CD4-positive, alpha-beta memory T cell (primary cell): ENCODE results near the gene NFYB. TPM values are rescaled to one million over a fixed set of nuclear protein-coding genes. Genes with fewer than 3 reads are reported as not detected.

Source experiments
- CTCF ChIA-PET: fragments of 350-600 bp; sonication (Branson Sonifier 250); formaldehyde crosslinking; loops from one replicate; lab custom pipeline; 2021; ENCODE audit warnings: inconsistent platforms; ENCODE audit not compliant: partially characterized antibody; lab: Charles Lee
- POLR2A ChIA-PET: fragments of 350-600 bp; sonication (Branson Sonifier 250); formaldehyde crosslinking; loops from one replicate; lab custom pipeline; 2021; ENCODE audit not compliant: partially characterized antibody; lab: Charles Lee
- DNase-seq, 5 donors: peaks; one replicate each; pipeline versions ENCODE4 v3.0.0 to v3.0.0-alpha.2; 2020 to 2022; ENCODE audit warnings: mixed read lengths in 1 of 5
- H3K27ac ChIP-seq: one replicate; pipeline ENCODE4 v1.7.0; 2013; ENCODE audit warnings: low read depth, low read length
- H3K27me3 ChIP-seq: 2 replicates; pipeline ENCODE4 v1.7.0; 2013; ENCODE audit warnings: mild to moderate bottlenecking, low read length, moderate library complexity; ENCODE audit not compliant: insufficient read depth
- H3K36me3 ChIP-seq: 2 replicates; pipeline ENCODE4 v1.7.0; 2013; ENCODE audit warnings: mild to moderate bottlenecking, low read length, moderate library complexity; ENCODE audit not compliant: insufficient read depth
- H3K4me1 ChIP-seq: 2 replicates; pipeline ENCODE4 v1.7.0; 2013; ENCODE audit warnings: mild to moderate bottlenecking, low read length, moderate library complexity; ENCODE audit not compliant: insufficient read depth
- H3K4me3 ChIP-seq, 2 donors: one replicate each; pipeline ENCODE4 v1.7.0; 2013; ENCODE audit warnings: low read length in 2 of 2, mild to moderate bottlenecking in 1 of 2
- H3K9me3 ChIP-seq, 2 donors: one replicate each; pipeline ENCODE4 v1.7.0; 2013; ENCODE audit warnings: low read length in 2 of 2, control low read depth in 1 of 2; ENCODE audit not compliant: control insufficient read depth in 1 of 2
- H3K27ac Mint-ChIP-seq, 7 donors: one replicate each; pipeline ENCODE4 v1.8.0; 2020 to 2021; ENCODE audit warnings: mixed read lengths in 7 of 7, mild to moderate bottlenecking in 6 of 7, inconsistent platforms in 3 of 7, moderate library complexity in 3 of 7
- H3K27me3 Mint-ChIP-seq, 2 donors: one replicate each; pipeline ENCODE4 v1.8.0; 2020 to 2021; ENCODE audit warnings: mixed read lengths in 2 of 2
- H3K36me3 Mint-ChIP-seq, 2 donors: one replicate each; pipeline ENCODE4 v1.8.0; 2020 to 2021; ENCODE audit warnings: mixed read lengths in 2 of 2, inconsistent platforms in 1 of 2, mild to moderate bottlenecking in 1 of 2
- H3K4me1 Mint-ChIP-seq, 4 donors: one replicate each; pipeline ENCODE4 v1.8.0; 2020 to 2021; ENCODE audit warnings: mixed read lengths in 4 of 4, mild to moderate bottlenecking in 1 of 4
- H3K4me3 Mint-ChIP-seq, 8 donors: one replicate each; pipeline ENCODE4 v1.8.0; 2020 to 2021; ENCODE audit warnings: mixed read lengths in 8 of 8, mild to moderate bottlenecking in 7 of 8, moderate library complexity in 6 of 8, inconsistent platforms in 3 of 8
- H3K9me3 Mint-ChIP-seq, 8 donors: one replicate each; pipeline ENCODE4 v1.8.0; 2020 to 2021; ENCODE audit warnings: mixed read lengths in 8 of 8, mild to moderate bottlenecking in 5 of 8, inconsistent platforms in 3 of 8, moderate library complexity in 1 of 8
- intact Hi-C: fragments of 100-400 bp; cut with micrococcal nuclease; formaldehyde crosslinking; loops from one replicate; pipeline ENCODE4 v1.15.1; 2023
- polyA plus RNA-seq, 2 donors: library from polyadenylated mRNA; unstranded; fragments of 300-500 nt; fragmentation: Illumina TruSeq; gene quantifications; one replicate each; pipeline ENCODE4 v1.2.3, GENCODE V29; 2021
- total RNA-seq, 2 experiments: library from RNA; stranded (reverse); gene quantifications; one replicate each; pipeline ENCODE4 v1.2.3, GENCODE V29; 2021

NFYB gene
- total RNA-seq (10 to 100 TPM; 29.9 to 32.5 TPM), polyA plus RNA-seq (10 to 100 TPM; 38.7 to 39.0 TPM)

- peak within 1 kb of the TSS; percentile 75 for H3K27ac ChIP-seq
- no peaks in the 10 kb centered on the region for H3K27me3 ChIP-seq
- H3K9me3 Mint-ChIP-seq = no peaks in the 10 kb centered on the region
- H3K27ac Mint-ChIP-seq = peak within 1 kb of the TSS; percentile 85 to 97 (median 92)
- peak within 1 kb of the TSS; percentile 37 to 66 for H3K4me3 ChIP-seq
- H3K27me3 Mint-ChIP-seq = peaks cover 0 to 2% of the 10 kb centered on the region in 2 donors
- intact Hi-C loops = loop anchor here (1.0 to 5.0 kb wide), 4 partner anchors 74 to 969 kb away; partner anchors contain the start of genes HCFC2, HSP90B1, TDG and WASHC4
- ChIA-PET CTCF (interaction anchor here (0.5 to 1.5 kb wide), 8 partner anchors 10 to 534 kb away, joined by 3 to 5 read pairs (median 3); no protein-coding TSS in a partner anchor), POLR2A (interaction anchor here (0.7 to 3.6 kb wide), 19 partner anchors 12 to 1097 kb away, joined by 3 to 33 read pairs (median 5); partner anchors contain the start of genes EID3, HCFC2, HSP90B1 and NT5DC3)
- H3K36me3 Mint-ChIP-seq = peaks cover 0 to 7% of the 10 kb centered on the region in 2 donors
- H3K4me1 ChIP-seq = peaks cover 35% of the 10 kb centered on the region
- H3K4me3 Mint-ChIP-seq = peak within 1 kb of the TSS; percentile 90 to 95 (median 94)
- H3K4me1 Mint-ChIP-seq = peaks cover 12 to 21% (median 16%) of the 10 kb centered on the region in 4 donors
- H3K9me3 ChIP-seq = no peaks in the 10 kb centered on the region
- H3K36me3 ChIP-seq = peaks cover 2% of the 10 kb centered on the region
- peak; percentile 95 to 97 (median 95) for DNase-seq
These were observed at the start of gene NFYB for GRCh38 chr12:104137902-104138796. Gene NFYB (minus strand): TSS chr12:104138210. CDS start chr12:104135453, 2,757 bp downstream.

GRCh38 chr12:104187446-104188155, 49.6 kb upstream of the NFYB start:
- Mint-ChIP-seq H3K9me3 (peaks cover 0 to 3% (median 1%) of the 10 kb centered on the region in 8 donors), H3K27ac (no peak overlapping the region), H3K36me3 (no peaks in the 10 kb centered on the region), H3K4me3 (peak overlapping the region in 1 of 8 donors; percentile 15), H3K27me3 (no peaks in the 10 kb centered on the region), H3K4me1 (no peaks in the 10 kb centered on the region)
- Histone ChIP-seq H3K4me1 (no peaks in the 10 kb centered on the region), H3K27ac (no peak overlapping the region), H3K27me3 (no peaks in the 10 kb centered on the region), H3K9me3 (no peaks in the 10 kb centered on the region), H3K4me3 (no peak overlapping the region), H3K36me3 (no peaks in the 10 kb centered on the region)
- no peak for DNase-seq
- intact Hi-C loops = no loop called here
- POLR2A ChIA-PET = no interaction called here
- CTCF ChIA-PET = no interaction called here

DNA sequence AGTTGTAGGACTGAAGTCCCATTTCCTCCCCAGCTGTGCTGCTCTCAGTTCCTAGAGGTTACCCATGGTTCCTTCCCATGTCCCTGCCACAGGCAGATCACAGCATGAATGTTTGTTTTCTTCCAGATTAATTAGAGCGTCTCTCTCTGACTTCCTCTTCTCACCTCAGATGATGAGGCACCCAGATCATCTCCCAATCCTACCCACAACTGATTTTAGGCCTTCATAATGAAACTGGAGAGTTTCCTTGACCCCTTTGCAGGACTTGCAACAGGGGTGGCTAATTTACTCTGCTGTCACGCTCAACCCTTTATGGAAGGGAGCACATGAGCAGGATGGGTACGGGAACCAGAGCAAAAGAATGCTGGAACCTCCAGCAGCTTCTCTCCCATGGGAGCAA, 45.4 kb upstream of the NFYB start:
- H3K27ac ChIP-seq = no peak overlapping the region
- Mint-ChIP-seq H3K27me3 (peaks cover 0 to 3% of the 10 kb centered on the region in 2 donors), H3K4me3 (no peak overlapping the region), H3K9me3 (peaks cover 0 to 3% (median 1%) of the 10 kb centered on the region in 8 donors), H3K4me1 (no peaks in the 10 kb centered on the region), H3K36me3 (no peaks in the 10 kb centered on the region), H3K27ac (no peak overlapping the region)
- no peaks in the 10 kb centered on the region for H3K27me3 ChIP-seq
- CTCF ChIA-PET = interaction anchor here (0.6 kb wide), 1 partner anchor 14 kb away, joined by 4 read pairs; no protein-coding TSS in a partner anchor
- no peak overlapping the region for H3K4me3 ChIP-seq
- intact Hi-C loops = no loop called here
- no peaks in the 10 kb centered on the region for H3K36me3 ChIP-seq
- no peaks in the 10 kb centered on the region for H3K4me1 ChIP-seq
- DNase-seq = no peak
- H3K9me3 ChIP-seq = no peaks in the 10 kb centered on the region
- POLR2A ChIA-PET = no interaction called here

DNA sequence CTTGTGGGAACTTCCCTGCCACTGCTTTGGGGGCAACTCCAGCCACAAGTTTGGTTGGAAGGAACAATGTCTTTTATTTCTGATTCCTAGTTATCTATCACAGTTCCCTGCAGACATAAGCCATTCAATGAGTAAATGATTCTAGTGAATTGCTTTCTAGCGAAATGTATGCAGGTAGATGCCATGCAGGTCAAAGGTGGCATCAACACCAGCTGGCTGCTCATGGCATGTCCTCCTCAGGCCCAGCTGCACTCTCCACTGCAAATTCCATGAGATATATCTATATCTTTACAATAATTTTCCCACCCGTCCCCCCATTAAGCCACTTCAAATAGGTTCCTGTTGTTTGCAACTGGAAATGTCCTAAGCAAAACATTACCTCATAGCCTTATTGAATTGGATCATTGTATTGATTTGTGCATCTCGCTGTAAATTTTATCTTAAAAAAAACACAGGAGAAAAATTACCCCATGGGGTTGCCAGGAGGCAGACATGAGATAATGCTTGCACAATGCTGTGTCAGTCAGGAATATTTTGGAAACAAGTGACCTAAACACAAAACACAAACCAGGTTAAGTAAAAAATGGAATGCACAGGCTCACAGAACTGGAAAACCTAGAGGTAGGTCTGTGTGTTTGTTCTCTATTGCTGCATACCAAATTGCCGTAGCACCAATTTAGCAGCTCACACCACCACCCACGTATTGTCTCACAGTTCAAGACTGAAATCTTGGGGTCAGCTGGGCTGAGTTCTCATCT, 44.8 kb upstream of the NFYB start:
- no peak overlapping the region for H3K4me3 Mint-ChIP-seq
- CTCF ChIA-PET = no interaction called here
- Histone ChIP-seq H3K36me3 (no peaks in the 10 kb centered on the region), H3K27ac (no peak overlapping the region), H3K4me1 (no peaks in the 10 kb centered on the region), H3K9me3 (no peaks in the 10 kb centered on the region), H3K27me3 (no peaks in the 10 kb centered on the region), H3K4me3 (no peak overlapping the region)
- no peaks in the 10 kb centered on the region for H3K36me3 Mint-ChIP-seq
- intact Hi-C loops = no loop called here
- H3K27me3 Mint-ChIP-seq = peaks cover 0 to 3% of the 10 kb centered on the region in 2 donors
- H3K4me1 Mint-ChIP-seq = no peaks in the 10 kb centered on the region
- no peak for DNase-seq
- H3K9me3 Mint-ChIP-seq = peaks cover 0 to 3% (median 1%) of the 10 kb centered on the region in 8 donors
- POLR2A ChIA-PET = no interaction called here
- no peak overlapping the region for H3K27ac Mint-ChIP-seq

DNA sequence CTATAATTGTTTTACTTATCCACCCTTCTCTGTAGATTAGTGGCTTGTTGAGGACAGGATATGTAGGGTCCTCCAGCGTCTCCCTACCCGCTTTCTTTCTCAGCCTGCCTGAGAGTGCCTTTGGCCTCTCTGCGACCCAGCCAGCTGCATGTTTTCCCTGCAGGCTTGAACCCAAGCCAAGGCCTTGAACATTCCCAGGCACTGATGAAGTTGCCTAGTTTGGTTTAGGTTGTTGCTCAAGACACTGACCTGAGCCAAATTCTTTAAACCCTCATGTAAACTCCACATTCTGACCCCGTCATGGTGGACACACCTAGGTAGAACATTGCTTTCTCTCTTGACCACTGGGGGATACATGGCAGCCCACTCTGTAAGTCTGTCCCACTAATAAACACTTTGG, 44.1 kb upstream of the NFYB start:
- Mint-ChIP-seq H3K4me3 (no peak overlapping the region), H3K27ac (no peak overlapping the region), H3K36me3 (no peaks in the 10 kb centered on the region), H3K27me3 (peaks cover 0 to 3% of the 10 kb centered on the region in 2 donors), H3K4me1 (no peaks in the 10 kb centered on the region), H3K9me3 (peaks cover 0 to 3% (median 1%) of the 10 kb centered on the region in 8 donors)
- H3K9me3 ChIP-seq = no peaks in the 10 kb centered on the region
- no peaks in the 10 kb centered on the region for H3K4me1 ChIP-seq
- H3K36me3 ChIP-seq = no peaks in the 10 kb centered on the region
- H3K27me3 ChIP-seq = no peaks in the 10 kb centered on the region
- H3K4me3 ChIP-seq = no peak overlapping the region
- CTCF ChIA-PET = interaction anchor here (0.7 kb wide), 1 partner anchor 400 kb away, joined by 4 read pairs; no protein-coding TSS in a partner anchor
- no peak overlapping the region for H3K27ac ChIP-seq
- intact Hi-C loops = no loop called here
- DNase-seq = no peak
- POLR2A ChIA-PET = no interaction called here

- intact Hi-C loops = no loop called here
- Mint-ChIP-seq H3K4me3 (no peak overlapping the region), H3K9me3 (peaks cover 0 to 3% (median 1%) of the 10 kb centered on the region in 8 donors), H3K27ac (peak overlapping the region in 1 of 7 donors; percentile 7), H3K27me3 (peaks cover 0 to 3% of the 10 kb centered on the region in 2 donors), H3K4me1 (no peaks in the 10 kb centered on the region), H3K36me3 (no peaks in the 10 kb centered on the region)
- DNase-seq = no peak
- Histone ChIP-seq H3K9me3 (no peaks in the 10 kb centered on the region), H3K27ac (no peak overlapping the region), H3K4me3 (no peak overlapping the region), H3K4me1 (no peaks in the 10 kb centered on the region), H3K27me3 (no peaks in the 10 kb centered on the region), H3K36me3 (no peaks in the 10 kb centered on the region)
- POLR2A ChIA-PET = no interaction called here
- CTCF ChIA-PET = interaction anchor here (0.7 kb wide), 1 partner anchor 400 kb away, joined by 4 read pairs; no protein-coding TSS in a partner anchor
These were observed 43.3 kb upstream of the NFYB start for GRCh38 chr12:104181313-104181712.
